Stimulated activated CD8-positive, alpha-beta memory T cell treated with anti-CD3 and anti-CD28 coated beads, Interleukin-12 subunit alpha, Interleukin-12 subunit beta, amount 100 ng/mL, for 1 hour (primary cell): ENCODE measurements around the gene LRRC10.
"Not testable (repeated sequence)": the region's sequence is repeated elsewhere in the genome, so short reads cannot be mapped to it uniquely, and the experiment has no call there.

Experiments used
- DNase-seq: peaks from one replicate; pipeline ENCODE4 v3.0.0-alpha.2; 2020; ENCODE audit warnings: low read depth

LRRC10 gene

GRCh38 chr12:69616025-69616424 lies 5.3 kb upstream of the LRRC10 start:
- DNase-seq, result no peak

DNA sequence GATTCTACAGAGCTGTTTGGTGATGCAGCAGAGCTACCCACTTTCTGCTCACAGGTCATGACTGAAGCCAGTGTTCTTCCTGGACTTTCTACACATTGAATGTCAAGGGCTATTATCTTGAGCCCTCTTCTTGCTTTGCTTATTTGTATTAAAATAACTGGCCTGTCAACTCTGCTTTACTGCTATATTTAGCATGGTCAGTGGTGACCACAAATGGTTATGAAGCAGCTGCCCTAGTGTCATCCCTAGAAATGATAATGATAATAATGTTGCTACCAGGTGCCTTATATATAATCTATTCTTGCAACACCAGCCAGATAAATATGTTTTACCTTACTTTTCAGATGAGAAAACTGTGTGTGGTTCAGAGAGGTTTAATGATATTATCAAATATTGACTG lies 2.6 kb upstream of the LRRC10 start:
- DNase-seq, result no peak

DNA sequence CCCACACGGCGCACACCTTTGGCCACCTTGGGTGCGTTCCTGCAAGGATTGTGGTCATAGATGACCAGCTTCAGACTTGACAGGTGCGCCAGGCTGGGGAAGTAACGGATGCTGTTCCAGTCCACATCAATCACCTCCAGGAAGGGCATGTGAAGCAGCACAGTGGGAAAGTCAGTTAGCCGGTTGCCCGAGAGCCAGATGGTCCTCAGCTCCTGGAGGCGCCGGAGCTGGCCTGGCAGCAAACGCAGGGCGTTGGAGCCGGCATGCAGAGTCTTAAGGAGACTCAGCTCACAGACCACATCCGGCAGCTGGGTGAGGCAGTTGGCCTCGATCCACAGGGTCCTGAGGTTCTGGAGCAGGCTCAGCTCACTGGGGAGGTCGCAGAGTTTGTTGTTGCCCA lies 581 bp downstream of the LRRC10 start:
- DNase-seq, result no peak

DNA sequence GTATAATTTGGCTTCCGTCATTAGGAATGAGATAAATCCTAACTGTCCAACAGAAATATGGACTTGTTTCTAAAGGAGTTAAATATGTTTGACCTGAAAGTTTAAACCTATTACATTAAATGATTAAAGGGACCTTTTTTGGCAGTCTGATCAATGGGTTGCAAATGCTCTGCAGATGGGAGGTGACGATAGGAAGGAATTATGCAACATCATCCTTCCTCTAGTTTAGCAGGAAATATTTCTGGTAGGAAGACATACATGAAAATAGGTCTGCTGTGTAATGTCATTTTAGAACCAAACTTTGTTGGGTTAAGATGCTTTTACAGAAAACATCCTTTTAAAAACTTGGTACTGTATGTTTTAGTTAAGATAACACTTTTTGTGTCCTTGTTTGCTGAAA lies 2.6 kb downstream of the LRRC10 start:
- DNase-seq, result no peak

DNA sequence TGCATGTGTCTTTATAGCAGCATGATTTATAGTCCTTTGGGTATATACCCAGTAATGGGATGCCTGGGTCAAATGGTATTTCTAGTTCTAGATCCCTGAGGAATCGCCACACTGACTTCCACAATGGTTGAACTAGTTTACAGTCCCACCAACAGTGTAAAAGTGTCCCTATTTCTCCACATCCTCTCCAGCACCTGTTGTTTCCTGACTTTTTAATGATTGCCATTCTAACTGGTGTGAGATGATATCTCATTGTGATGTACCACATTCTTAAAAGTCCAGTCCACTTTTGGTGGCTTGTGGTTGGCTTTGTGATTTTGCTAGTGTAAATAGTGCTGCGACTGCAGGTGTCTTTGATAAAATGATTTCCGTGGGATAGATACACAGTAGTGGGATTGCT lies 6.4 kb downstream of the LRRC10 start:
- not testable (repeated sequence) for DNase-seq

DNA sequence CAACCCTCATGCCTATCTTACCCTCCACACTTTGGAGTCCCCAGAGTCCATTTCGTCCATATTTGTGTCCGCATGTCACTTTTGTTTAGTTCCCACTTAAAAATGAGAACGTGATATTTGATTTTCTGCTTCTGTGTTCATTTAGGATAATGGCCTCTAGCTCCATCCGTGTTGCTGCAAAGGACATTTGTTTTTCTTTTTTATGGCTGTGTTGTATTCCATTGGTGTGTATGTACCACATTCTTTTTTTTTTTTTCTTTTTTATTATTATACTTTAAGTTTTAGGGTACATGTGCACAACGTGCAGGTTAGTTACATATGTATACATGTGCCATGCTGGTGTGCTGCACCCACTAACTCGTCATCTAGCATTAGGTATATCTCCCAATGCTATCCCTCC lies 7.2 kb downstream of the LRRC10 start:
- DNase-seq, result not testable (repeated sequence)

GRCh38 chr12:69602954-69603353 lies 7.8 kb downstream of the LRRC10 start:
- no peak for DNase-seq

DNA sequence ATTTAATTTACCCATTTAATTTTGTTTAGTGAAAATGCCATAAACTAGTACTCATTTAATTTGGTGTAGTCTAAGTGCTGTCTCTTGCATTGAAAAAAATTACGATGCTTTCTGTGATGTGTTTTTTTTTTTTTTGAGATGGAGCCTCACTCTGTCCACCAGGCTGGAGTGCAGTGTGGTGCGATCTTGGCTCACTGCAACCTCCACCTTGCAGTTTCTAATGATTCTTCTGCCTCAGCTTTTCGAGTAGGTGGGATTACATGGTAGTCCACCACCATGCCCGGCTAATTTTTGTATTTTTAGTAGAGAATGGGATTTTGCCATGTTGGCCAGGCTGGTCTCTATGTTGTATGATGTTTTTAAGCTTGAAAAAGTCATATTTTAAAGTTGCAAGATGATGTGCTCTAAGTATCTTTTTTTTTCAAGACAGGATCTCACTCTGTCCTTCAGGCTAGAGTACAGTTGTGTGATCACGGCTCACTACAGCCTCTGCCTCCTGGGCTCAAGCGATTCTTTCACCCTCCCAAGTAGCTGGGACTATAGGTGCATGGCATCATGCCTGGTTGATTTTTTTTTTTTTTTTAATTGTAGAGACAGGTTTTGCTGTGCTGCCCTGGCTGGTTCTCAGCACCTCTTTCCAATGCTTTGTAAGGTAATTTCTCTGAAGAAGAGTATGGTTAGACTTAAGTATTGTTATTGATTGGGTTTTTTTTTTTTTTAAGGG lies 8.6 kb downstream of the LRRC10 start:
- DNase-seq, result no peak

GRCh38 chr12:69600804-69601203 lies 9.9 kb downstream of the LRRC10 start:
- DNase-seq, result no peak

GRCh38 chr12:69598174-69598753 lies 12.4 kb downstream of the LRRC10 start:
- no peak for DNase-seq

GRCh38 chr12:69595689-69596088 lies 15.0 kb downstream of the LRRC10 start:
- DNase-seq, result no peak

DNA sequence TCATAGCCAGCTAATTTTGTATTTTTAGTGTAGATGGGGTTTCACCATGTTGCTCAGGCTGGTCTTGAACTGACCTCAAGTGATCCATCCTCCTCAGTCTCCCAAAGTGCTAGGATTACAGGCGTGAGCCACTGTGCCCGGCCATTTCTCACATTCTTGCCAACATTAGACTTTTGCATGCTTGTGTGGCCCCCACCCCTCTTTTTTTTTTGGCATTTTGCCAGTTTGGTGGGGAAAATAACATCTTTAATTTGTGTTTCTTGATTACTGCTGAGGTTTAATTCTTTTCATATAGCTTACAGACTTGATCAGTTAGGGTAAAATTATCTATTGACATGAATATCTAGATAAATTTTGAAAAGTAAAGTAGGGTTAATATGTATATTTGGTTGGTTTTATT lies 21.6 kb downstream of the LRRC10 start:
- no peak for DNase-seq

DNA sequence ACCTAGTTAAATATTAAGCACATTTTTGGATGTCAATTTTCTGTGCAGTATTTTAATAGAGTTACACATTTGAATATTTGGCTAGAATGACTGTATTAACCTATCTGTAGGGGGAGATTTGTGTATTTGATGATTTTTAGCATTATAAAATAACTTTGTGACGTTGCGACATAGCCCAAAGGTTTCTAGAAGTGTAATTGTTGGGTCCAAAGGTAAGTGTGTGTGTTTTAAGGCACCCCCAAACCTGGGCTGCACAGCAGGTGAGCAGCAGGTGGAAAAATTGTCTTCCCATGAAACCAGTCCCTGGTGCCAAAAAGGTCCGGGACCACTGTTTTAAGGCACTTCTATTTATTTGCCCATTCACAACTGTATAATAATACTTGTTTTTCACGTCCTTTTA lies 22.2 kb downstream of the LRRC10 start:
- no peak for DNase-seq

DNA sequence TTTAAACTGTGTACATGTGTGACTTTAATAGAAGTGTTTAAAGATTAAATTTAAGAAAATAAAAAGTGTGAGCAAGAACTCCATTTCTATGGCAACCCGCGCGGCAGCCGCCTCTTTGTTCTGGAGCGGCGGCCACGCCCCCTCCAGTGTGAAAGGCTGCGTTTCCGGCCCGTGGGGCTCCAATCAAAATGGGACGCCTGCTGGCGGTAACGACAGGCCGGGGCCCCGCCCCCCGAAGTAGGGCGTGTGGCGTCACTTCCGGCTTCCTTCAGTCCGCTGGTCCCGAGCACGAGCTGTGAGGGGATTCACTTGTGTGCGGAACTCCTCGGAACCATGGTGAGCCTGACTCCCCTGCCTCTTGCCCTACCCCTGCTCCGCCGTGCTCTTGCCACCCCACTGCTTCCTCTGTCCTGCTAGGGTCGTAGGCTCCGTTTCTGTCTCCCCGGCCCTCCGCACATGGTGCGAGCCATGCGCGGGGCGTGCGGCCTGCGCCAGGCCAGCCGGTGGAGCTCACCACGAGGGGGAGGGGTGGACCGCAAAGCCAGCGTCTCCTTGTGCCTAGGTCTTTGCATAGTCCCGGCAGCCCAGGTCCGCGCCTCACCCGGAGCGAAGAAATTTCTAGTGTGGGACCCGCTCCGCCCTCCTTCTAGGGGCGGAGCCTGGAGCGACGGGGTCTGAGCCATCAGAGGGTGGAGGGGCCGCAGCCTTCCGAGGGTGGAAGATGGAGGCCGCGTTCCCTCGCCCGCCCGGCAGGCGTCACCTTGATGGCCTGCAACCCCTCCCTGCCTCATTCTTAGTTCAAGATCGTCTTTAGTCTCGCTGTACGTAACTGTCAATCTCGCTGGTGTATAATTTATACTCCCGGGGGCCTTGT lies 25.3 kb downstream of the LRRC10 start, which contains the start of gene CCT2:
Gene CCT2 (plus strand): TSS at position 271 of the 874 bp plus-strand sequence. CDS start 63 bp downstream, at position 334.
- peak; percentile 95 for DNase-seq

DNA sequence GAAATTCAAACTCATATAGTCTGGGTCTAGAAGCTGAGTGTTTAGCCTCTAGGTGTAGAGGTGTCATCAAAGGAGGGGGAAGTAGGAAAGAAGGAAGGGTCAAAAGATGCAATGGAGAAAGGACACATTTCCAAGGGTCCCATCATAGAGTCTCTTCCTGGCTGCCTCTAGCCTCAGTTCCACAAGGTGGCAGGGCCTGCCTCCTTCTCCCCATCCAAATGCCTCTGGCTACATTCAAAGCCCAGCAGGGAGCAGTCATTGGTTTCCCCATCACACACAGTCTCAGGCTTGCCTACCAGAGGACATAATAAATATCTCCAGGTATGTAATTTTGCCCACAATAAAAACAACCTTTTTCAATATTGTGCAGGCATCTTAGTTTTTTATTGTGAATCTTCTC lies 27.5 kb downstream of the LRRC10 start:
- no peak for DNase-seq

DNA sequence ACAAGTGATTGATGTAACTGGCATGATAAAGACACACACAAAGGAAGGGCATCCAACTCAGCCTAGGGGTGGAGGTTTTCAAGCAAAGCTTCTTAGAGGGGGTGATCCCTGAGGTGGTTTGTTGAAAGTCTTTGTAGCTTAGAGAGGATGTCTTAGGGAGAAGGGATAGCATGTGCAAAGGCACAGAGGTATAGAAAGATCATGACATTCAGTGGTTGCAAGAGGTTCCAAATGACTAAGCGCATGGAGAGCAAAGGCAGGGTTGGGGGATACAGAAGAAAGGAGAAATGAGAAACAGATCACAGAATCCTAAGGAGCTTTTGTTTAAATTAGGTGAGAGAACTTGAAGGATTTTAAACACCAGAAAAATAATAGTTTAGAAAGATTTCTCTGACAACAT lies 30.6 kb downstream of the LRRC10 start:
- no peak for DNase-seq

DNA sequence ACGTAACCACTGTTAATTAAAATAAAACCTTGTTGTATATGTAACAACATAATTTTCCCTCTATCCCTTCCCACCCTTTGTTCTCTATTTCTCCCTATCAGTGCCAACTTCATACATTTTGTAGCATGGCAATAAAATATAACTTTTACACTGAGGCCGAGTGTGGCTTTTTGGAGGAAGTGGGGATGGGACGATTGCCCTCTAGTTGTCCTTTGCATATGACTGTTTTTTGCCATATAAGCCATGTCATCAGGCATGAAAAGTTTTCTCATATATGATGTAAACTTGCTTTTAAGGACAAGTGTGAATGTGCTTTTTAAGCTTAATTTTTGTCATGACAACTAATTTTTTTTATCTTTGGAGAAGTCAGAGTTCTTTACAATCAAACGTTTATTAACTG lies 31.7 kb downstream of the LRRC10 start:
- no peak for DNase-seq

DNA sequence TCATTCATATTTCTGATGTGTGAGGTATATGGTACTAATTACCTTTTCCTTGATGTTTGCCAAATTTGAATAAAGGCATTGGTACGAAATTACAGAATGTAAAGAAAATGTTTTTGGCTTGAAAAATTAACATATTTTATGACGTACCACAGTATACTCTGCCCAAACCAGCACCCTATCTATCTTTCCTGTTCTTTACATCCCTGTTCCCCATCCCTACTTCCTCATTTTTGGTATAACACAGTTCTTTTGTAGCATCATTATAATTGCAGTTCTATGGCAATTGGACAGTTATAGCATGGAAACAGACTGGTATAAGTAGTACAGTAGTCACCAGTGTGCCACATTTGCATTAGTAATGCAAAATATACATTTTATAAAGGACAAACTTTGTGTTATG lies 32.4 kb downstream of the LRRC10 start:
- DNase-seq, result no peak

DNA sequence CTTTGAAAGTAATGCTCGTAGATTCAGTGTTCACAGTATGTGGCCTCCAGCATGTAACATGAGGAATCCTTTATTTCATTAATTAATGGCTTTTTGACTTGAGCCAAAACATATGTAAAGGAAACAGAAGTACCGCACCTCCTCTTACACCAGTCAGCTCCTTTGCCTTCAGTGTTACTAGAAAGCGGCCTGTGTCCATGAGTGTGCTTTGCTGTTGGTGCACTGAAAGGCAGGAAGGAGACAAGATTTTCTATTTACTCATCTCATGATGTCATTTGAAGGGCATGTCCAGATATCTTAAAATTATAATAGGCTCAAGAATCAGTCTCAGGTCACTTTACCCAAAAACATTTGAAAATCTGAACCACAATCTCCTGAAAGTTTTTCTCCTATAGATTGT lies 35.4 kb downstream of the LRRC10 start:
- DNase-seq, result no peak

GRCh38 chr12:69570545-69571399 lies 39.9 kb downstream of the LRRC10 start:
- peak; percentile 27 for DNase-seq

DNA sequence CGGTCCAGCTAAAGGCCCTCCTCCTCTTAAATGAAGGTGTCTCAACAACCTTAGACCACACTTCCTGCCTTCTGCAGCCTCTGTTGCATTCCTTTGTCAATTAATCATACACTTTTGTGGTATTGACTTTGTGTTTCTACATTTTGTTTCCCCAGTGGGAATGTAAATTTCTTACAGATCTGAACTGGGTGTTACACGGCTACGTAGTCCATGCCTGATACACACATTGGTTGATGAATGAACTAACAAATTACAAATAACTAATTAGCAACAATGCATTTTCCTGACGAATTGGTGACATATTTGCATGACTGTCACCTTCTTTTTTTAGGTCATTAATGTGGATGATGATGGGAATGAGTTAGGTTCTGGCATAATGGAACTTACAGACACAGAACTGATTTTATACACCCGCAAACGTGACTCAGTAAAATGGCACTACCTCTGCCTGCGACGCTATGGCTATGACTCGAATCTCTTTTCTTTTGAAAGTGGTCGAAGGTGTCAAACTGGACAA lies 40.6 kb downstream of the LRRC10 start:
- DNase-seq, result no peak

GRCh38 chr12:69569236-69569635 lies 41.5 kb downstream of the LRRC10 start:
- DNase-seq, result no peak
